ENCODE data around the gene ZDHHC14. TPM values are rescaled to one million over a fixed set of nuclear protein-coding genes. Genes with fewer than 3 reads are reported as not detected.

Gene ZDHHC14
- total RNA-seq, 1 donor from 2014 or later = 1.1 TPM

DNA sequence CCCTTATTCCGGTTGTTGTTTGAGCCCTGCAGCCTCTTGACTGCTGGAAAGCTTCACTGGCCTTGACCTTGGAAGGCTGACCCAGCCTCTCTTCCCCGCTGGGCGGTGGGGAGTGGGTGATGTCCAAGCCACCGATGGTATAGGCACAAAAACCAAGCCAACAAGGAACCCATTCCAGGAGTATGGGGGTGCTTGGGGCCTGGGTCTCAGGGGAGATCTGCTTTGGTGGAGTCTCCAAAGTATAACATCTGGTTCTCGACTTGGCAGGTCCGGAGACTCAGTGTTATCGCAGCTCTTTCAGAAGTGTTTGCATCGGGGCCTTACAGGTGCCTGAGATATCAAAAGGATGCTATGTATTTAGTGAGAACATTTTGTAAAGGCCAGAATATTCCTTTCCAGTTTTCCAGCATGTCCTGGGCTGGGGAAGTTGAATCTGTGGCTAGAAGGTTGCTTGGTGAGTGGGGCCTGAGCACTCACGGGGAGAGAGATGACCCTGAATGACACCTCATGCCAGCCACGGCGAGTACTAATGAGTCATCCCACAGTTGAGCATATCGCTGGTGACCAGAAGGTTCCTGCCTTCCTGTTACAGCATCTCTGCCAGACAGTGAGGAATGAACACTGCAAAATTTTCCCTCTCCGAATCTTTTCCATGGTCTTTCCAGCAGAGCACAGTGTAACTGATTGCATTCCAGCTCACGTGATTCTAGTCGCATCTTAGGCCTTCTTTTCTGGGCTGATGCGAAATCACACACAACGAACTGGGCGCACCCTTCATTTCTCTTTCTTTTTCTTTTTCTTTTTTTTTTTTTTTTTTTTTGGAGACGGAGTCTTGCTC, 133.9 kb downstream of the ZDHHC14 start:
- DNase-seq (ENCODE audit: low read depth) = peak; percentile 53

DNA sequence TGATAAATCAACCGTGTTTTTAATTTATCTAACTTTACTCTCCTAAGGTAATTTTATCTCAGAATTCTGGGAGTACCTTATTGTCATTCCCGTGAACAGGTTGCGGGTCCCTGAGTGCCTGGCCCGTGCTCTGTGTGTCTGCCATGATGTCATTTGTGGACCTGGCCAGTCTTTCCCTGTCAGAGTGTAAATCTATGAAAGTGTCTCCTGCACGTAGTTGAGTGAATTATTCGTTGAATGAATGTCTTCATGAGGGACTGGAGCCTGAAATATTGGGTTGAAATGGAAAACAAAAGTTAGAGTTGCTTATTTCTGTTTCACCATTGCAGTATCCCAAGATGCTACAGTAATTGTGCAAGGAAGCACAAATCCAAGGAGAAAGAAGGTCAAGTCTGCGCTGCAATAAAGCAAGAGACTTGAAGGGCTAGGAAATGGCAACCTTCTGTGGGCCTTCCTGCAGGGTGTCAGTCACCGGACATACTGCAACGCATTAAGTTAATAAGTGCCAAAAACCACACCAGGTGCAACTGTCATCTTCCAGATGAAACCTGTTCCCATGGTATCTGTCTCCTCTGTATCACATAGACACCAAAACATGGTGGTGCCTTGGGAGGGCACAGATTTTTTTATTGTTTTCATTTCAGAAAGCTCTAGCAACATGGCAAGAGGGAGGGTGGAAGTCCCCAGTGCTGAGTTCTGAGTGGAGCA, 135.5 kb downstream of the ZDHHC14 start:
- DNase-seq (ENCODE audit: low read depth) = no peak

- no peak for DNase-seq (ENCODE audit: low read depth)
Measured at GRCh38 chr6:157517601-157518359, 136.8 kb downstream of the ZDHHC14 start.

DNA sequence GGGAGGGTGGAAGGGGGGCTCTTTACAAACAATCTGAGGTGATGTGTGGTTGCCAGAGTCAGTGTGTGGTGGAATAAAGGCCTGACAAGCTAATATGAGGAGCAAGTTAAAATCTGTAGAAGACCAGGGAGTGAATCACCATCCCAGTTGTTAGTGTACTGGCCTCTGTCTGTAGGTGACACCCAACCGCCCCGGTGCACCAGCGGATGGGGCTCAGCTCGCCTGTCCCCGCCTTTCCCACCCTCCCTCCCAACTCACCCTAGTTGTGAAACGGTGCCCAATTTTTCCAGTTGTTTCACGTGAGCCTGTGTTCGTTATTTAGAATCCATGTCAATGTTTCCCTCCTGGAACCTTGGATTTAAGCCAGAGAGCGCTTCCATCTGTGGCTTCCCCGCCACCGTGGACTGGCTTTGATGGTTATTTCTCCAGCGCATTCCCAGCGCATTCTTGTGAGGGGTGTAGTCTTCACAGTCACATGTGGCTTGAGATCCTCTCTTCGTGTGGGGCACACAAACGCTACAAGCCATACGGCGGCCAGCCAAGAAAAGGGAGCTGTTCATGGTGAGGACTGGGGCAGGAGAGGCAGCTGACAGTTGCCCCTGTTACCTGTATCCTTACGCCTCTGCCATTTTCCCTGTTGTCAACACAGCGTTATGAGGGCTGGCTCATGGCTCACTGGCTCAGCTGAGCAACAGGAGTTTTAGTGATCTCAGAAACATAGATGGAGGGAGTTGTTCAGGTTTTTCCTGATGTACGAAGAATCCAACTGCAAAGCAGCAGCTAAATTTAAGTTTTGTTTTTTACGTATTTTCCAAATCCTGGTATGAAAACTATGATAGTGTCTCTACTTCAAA, 137.6 kb downstream of the ZDHHC14 start:
- DNase-seq (ENCODE audit: low read depth) = peak; percentile 40

- DNase-seq (ENCODE audit: low read depth) = no peak
Measured at GRCh38 chr6:157519255-157520116, 138.5 kb downstream of the ZDHHC14 start.

DNA sequence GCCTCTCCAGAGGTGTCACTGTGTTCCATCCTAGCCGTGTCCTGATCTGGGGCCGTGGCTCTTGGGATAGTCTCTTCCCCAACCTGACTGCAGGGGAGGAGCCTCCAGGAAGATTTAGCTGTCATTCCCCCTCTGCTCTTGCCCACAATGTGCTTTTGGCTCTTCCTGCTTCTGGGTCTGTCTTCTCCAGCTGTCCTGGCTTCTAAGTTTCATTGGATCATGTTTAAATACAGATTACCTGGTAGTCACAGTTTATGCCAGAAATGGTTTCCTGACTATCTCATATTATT, 139.1 kb downstream of the ZDHHC14 start:
- no peak for DNase-seq (ENCODE audit: low read depth)

DNA sequence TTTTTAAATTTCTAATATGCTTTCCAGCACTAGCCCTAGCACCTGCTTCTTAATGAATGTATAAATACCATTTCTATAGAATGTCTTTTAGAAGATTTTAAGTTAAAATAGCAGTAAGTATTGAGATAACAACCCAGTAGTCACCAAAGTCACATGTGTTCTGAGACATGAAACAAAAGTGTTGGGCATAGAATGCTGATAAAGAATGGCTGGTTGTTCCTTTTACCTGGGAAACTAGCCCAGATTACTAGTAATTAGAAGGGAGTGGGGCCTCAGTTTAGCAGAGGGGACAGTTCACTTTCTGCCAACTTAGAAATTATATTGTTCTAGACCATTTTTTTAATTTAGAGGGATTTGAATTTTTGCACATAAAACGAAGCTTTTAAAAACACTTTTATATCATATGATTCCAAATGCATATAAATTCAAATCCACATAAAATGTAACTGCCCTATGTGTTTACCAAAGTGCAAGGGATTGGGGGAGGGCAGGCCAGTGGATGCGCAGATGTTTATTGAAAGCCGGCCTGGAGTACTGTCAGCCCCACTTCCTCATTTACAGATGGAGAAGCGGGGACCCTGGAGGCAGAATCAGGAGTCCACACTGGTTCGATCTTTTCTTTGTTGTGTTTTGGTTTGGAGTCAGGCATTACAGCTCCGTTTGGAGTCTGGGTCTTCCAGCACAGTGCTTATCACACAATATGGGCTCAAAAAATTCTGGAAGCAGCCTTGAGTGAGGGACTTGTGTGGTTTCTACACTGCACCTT, 139.8 kb downstream of the ZDHHC14 start:
- no peak for DNase-seq (ENCODE audit: low read depth)

DNA sequence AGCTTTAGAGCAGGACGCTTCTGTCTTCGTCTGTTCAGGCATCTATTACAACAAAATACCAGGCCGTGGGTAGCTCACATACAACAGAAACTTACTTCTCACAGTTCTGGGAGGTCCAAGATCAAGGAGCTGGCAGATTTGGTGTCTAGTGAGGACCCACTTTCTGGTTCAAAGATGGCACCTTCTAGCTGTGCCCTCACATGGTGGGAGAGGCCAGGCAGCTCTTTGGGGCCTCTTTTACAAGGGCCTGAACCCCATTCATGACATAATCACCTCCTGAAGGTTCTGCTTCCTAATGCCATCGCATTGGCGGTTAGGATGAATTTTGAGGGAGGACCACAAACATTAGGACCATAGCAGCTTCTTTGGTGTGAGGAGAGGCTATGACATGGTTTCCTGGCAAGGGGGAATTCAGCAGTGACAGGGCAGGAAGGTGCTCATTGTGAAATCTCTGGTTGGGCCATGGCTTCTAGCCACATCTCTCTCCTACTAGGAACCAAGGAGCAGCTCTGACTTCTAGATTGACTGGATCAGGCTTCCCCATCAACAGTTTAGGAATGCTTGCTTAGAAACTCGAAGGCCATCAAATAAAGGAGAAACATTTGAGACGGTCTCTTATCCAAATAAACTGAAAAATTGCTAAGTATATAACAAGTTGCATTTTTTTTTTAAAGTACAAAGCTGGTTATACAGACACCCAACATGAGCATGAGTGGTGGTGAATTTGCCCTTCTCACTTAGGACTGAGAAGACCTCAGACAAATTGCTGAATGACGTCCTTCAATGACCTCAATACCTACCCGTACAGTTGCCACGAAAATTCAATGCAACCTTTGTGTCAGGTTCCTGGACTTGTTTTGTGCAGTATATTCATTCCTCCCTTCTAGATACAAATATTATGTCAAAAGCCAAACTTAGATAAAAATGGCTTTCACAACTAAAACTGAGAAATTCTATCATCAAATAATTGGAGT, 140.7 kb downstream of the ZDHHC14 start:
- no peak for DNase-seq (ENCODE audit: low read depth)

GRCh38 chr6:157522472-157522871, 141.5 kb downstream of the ZDHHC14 start:
- no peak for DNase-seq (ENCODE audit: low read depth)

DNA sequence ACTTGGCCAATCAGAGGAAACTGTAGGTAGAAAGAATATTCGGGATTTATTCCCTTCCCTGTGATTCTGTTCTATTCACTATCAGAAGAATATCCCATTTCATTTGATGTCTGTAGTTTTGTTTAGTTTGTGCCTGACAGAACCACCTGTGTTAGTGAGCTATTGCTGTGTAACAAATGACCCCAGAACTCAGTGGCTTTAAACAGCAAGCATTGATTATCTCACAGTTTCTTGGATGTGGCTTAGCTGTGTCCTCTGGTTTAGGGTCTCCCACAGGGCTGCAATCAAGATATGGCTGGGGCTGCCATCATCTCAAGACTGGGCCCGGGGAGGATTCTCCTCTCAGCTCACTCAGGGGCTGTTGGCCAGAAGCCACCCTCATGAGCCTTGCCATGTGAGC, 143.7 kb downstream of the ZDHHC14 start:
- no peak for DNase-seq (ENCODE audit: low read depth)

- DNase-seq (ENCODE audit: low read depth) = no peak
Measured at GRCh38 chr6:157525292-157525889, 144.4 kb downstream of the ZDHHC14 start.

- no peak for DNase-seq (ENCODE audit: low read depth)
Measured at GRCh38 chr6:157525918-157526425, 145.0 kb downstream of the ZDHHC14 start.

GRCh38 chr6:157527471-157527907, 146.5 kb downstream of the ZDHHC14 start:
- DNase-seq (ENCODE audit: low read depth) = no peak

- DNase-seq (ENCODE audit: low read depth) = peak; percentile 90
Measured at GRCh38 chr6:157528931-157529653, 148.1 kb downstream of the ZDHHC14 start.

DNA sequence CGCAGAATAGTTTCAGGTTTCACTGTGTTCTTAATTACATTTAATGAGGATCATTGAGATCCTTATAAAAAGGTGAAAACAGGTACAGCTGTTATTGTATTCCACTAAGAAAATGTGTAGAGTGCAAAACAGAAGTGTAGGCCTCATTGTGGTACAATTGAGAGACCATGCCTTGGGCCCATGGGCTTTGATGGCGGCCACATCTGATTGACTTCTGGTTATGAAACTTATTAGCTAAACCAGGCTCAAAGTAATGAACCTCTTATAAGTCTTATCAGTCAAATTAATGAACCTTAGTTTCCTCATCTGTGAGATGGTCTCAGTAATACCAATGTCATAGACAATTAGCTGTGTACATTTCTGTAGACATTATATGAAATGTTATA, 148.7 kb downstream of the ZDHHC14 start:
- no peak for DNase-seq (ENCODE audit: low read depth)

DNA sequence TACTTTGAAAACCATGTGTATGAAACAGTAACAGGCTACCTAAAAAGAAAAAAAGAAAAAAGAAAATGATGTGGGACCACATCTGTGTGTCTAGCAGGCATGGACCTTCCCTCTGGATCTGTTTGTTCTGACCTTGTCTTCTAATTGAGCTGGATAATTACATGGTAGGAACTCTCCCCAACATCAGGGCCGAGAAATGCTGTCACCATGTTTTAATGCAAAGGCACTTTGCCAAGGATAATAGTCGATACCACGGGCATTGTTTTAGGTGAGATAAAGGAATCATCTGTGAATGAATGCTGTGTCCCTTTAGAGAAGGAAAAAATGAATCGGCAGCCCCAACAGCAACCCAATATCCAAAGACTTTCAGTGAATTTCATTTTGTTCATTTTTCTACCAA, 149.1 kb downstream of the ZDHHC14 start:
- no peak for DNase-seq (ENCODE audit: low read depth)

- no peak for DNase-seq (ENCODE audit: low read depth)
Measured at GRCh38 chr6:157530724-157531168, 149.8 kb downstream of the ZDHHC14 start.
